Activated naive CD8-positive, alpha-beta T cell treated with anti-CD3 and anti-CD28 coated beads for 36 hours (primary cell): ENCODE results near the gene ITGA2. TPM values are rescaled to one million over a fixed set of nuclear protein-coding genes. Genes with fewer than 3 reads are reported as not detected.

Source experiments
- DNase-seq: peaks from one replicate; pipeline ENCODE4 v3.0.0; 2021
- H3K27ac Mint-ChIP-seq: one replicate; pipeline ENCODE4 v1.8.0; 2022; ENCODE audit warnings: mild to moderate bottlenecking, moderate library complexity, mixed read lengths
- H3K27me3 Mint-ChIP-seq: one replicate; pipeline ENCODE4 v1.8.0; 2022; ENCODE audit warnings: mild to moderate bottlenecking, mixed read lengths
- H3K36me3 Mint-ChIP-seq: one replicate; pipeline ENCODE4 v1.8.0; 2021; ENCODE audit warnings: mild to moderate bottlenecking, mixed read lengths
- H3K4me1 Mint-ChIP-seq: one replicate; pipeline ENCODE4 v1.8.0; 2021; ENCODE audit warnings: mixed read lengths
- H3K4me3 Mint-ChIP-seq: one replicate; pipeline ENCODE4 v1.8.0; 2022; ENCODE audit warnings: mild to moderate bottlenecking, moderate library complexity, mixed read lengths
- H3K9me3 Mint-ChIP-seq: one replicate; pipeline ENCODE4 v1.8.0; 2022; ENCODE audit warnings: mixed read lengths
- total RNA-seq, 2 experiments: library from RNA; stranded (reverse); gene quantifications; one replicate each; pipeline ENCODE4 v1.2.3, GENCODE V29; 2021

ITGA2 gene
- total RNA-seq, 2 experiments from 2014 or later, result 1.7 to 2.0 TPM

DNA sequence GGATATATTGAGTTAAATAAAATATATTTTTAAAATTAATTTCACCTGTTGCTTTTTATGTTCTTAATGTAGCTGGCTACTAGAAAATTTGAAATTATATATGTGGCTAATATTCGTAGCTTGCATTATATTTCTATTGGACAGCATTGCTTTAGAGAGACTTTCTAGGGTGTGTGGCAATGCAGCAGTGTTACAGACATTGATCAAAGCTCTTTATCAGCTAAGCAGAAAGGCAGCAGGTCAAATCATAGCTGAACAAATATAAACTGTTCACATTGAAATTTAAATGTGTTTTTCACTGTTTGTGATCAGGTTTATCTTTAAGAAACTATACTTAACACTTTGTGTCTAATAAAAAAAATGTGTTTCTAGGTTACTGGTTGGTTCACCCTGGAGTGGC is 52.6 kb downstream of the ITGA2 start:
- Mint-ChIP-seq H3K4me3 (no peak overlapping the region), H3K27ac (no peak overlapping the region), H3K36me3 (peaks cover 2% of the 10 kb centered on the region), H3K4me1 (peaks cover 52% of the 10 kb centered on the region), H3K9me3 (no peaks in the 10 kb centered on the region), H3K27me3 (peaks cover 9% of the 10 kb centered on the region)
- no peak for DNase-seq

DNA sequence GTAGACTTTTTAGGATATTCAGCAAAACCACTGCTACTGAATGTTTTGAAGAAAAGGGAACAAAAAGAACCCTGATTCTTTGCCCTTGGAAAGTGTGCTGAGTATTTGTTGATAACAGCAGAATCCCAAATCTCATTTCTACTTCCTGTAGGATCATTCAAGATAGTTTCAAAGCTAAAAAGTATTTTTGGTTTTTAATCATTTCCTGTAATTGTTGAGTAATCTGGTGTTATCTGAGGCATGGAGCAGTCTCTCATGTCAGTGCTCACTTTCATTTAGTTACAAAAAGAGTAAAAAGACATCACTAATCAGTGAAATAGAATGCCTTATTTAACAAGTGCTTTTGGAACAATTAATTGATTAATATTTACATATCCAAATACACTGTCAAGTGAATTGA is 56.1 kb downstream of the ITGA2 start:
- no peak for DNase-seq
- peaks cover 3% of the 10 kb centered on the region for H3K27me3 Mint-ChIP-seq
- H3K36me3 Mint-ChIP-seq, result no peaks in the 10 kb centered on the region
- H3K9me3 Mint-ChIP-seq, result no peaks in the 10 kb centered on the region
- H3K4me3 Mint-ChIP-seq, result no peak overlapping the region
- peaks cover 31% of the 10 kb centered on the region for H3K4me1 Mint-ChIP-seq
- no peak overlapping the region for H3K27ac Mint-ChIP-seq

DNA sequence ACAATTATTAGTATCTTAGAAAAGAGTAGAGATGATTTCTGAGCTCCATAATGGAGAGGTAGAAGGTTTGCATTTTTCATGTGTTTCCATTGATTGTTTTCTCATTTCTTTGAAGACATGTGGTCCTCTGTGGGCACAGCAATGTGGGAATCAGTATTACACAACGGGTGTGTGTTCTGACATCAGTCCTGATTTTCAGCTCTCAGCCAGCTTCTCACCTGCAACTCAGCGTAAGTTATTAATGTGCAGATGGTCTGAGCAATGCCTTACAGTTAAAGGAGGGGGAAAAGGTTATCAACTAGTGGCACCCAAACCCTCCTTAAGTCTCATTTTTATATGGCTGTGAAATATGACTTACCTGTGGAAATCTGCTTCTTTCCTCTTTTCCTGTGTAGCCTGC is 59.1 kb downstream of the ITGA2 start:
- Mint-ChIP-seq H3K27me3 (peaks cover 3% of the 10 kb centered on the region), H3K36me3 (no peaks in the 10 kb centered on the region)
- DNase-seq, result no peak

DNA sequence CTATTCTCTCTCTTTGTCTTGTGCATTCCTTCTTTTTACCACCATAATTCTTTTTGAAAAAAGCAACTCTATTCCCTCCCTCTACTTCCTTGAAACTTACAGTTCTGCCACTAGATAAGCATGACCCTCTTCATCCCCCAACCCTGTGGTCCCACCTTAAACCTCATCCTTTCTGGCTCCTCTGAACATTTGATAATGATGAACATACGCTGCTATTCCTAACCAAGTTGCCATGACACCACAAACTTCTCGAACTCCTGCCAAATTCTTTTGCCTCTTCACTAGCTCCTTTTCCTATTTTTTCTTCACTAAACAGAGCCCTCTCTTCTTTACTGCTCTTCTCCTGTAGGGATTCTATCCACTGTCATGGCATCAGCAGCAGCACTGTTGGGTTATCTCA is 63.3 kb downstream of the ITGA2 start:
- peaks cover 3% of the 10 kb centered on the region for H3K27me3 Mint-ChIP-seq
- H3K36me3 Mint-ChIP-seq, result no peaks in the 10 kb centered on the region
- no peak overlapping the region for H3K4me3 Mint-ChIP-seq
- no peak for DNase-seq
- H3K4me1 Mint-ChIP-seq, result no peaks in the 10 kb centered on the region
- H3K9me3 Mint-ChIP-seq, result no peaks in the 10 kb centered on the region
- no peak overlapping the region for H3K27ac Mint-ChIP-seq

More for the DNA sequence above, 59.1 kb downstream of the ITGA2 start:
- no peak overlapping the region for H3K27ac Mint-ChIP-seq
- no peak overlapping the region for H3K4me3 Mint-ChIP-seq
- no peaks in the 10 kb centered on the region for H3K9me3 Mint-ChIP-seq
- H3K4me1 Mint-ChIP-seq, result peaks cover 13% of the 10 kb centered on the region

DNA sequence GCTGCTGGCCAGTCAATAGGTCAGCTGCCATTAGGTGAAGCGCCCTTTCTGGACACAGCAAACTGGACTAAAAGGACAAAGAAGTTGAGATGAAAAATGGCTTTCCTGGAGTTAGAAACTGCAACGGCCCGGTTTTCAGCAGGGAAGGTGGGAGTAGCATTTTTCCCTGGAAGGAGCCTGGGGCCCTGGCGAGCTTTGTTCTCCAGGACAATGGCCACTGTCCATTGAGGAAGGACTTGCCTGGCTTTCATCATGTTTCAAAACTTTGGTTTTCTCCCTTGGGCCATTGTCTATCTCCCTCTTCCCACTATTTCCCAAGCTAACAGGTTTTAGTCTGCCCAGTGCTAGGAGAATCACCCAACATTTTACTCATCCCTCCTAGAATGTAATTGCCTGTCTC is 64.2 kb downstream of the ITGA2 start:
- Mint-ChIP-seq H3K9me3 (no peaks in the 10 kb centered on the region), H3K4me3 (no peak overlapping the region), H3K27ac (no peak overlapping the region), H3K4me1 (no peaks in the 10 kb centered on the region), H3K27me3 (peaks cover 3% of the 10 kb centered on the region), H3K36me3 (no peaks in the 10 kb centered on the region)
- no peak for DNase-seq

DNA sequence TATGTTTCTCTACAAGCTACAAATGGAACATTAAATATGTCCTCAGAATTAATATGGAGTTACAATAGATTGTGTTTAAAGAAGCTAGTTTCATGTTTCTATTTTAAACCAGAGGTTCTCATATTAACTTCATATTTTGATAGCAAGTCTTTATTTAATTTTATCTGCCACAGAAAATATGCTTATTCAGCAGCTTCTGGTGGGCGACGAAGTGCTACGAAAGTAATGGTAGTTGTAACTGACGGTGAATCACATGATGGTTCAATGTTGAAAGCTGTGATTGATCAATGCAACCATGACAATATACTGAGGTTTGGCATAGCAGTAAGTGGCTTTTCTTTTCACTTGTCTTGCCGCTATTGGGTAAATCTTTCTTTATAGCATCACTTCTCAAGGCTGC is 66.2 kb downstream of the ITGA2 start:
- H3K4me1 Mint-ChIP-seq, result no peaks in the 10 kb centered on the region
- H3K27me3 Mint-ChIP-seq, result peaks cover 9% of the 10 kb centered on the region
- no peaks in the 10 kb centered on the region for H3K9me3 Mint-ChIP-seq
- no peak for DNase-seq
- H3K36me3 Mint-ChIP-seq, result no peaks in the 10 kb centered on the region
- no peak overlapping the region for H3K27ac Mint-ChIP-seq
- H3K4me3 Mint-ChIP-seq, result no peak overlapping the region

DNA sequence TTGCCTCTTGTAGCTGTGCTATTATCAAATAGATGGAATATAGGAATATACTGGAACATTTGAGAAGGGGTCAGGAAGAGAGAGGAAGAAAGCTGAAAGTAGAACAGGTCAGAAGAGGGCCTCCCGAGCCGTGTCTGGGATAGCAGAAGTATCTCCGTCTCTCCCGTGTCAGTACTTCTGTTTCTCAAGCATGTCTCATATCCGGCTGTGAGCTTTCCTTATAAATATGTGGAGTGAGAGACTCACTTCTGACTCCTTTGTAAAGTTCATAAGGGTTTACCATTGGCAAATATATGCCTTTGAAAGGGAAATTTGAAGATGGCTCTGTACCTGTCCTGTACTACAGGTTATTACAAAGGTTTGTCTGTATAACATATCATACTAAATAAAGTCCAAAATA is 70.1 kb downstream of the ITGA2 start:
- no peaks in the 10 kb centered on the region for H3K4me1 Mint-ChIP-seq
- no peaks in the 10 kb centered on the region for H3K36me3 Mint-ChIP-seq
- no peak overlapping the region for H3K4me3 Mint-ChIP-seq
- peaks cover 20% of the 10 kb centered on the region for H3K27me3 Mint-ChIP-seq
- no peak overlapping the region for H3K27ac Mint-ChIP-seq
- no peaks in the 10 kb centered on the region for H3K9me3 Mint-ChIP-seq
- no peak for DNase-seq

DNA sequence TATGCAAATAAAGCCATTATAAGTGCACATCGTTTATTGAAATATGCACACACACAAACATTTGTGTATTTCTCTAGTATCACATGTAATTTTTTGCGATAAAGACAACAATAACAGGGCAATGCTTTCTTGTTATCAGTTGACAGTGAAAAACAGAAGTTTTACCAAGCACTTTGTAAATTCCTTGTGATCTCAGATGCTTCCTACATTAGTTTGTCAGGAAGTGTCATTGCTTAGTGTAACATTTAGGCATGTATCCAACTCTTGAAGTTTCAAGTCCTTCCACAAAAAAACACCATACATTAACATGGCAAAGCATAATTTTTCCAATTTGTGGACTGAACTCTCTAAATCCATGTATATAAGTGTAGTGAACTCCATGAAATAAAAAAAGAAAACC is 74.0 kb downstream of the ITGA2 start:
- Mint-ChIP-seq H3K4me1 (peaks cover 5% of the 10 kb centered on the region), H3K27me3 (peaks cover 28% of the 10 kb centered on the region), H3K27ac (no peak overlapping the region), H3K9me3 (no peaks in the 10 kb centered on the region), H3K4me3 (no peak overlapping the region), H3K36me3 (no peaks in the 10 kb centered on the region)
- DNase-seq, result no peak

DNA sequence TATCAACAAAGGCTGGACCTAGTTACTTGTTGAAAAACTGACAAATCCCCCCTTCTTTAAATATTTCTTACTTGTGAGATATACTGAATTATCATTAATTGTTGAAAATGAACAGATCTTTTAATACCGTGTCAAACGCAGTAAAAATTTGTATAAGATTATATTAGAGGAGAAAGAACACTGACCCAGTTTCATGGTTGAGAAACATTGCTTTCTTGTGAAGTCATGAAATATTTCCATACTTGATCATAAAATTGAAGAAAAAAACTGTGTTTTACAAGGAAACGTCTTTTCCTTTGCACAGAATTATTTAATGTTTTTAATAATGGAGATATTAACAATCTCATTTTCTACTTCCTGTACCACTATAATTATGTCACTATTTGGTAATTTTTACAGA is 74.6 kb downstream of the ITGA2 start:
- no peak for DNase-seq
- Mint-ChIP-seq H3K27ac (no peak overlapping the region), H3K27me3 (peaks cover 26% of the 10 kb centered on the region), H3K9me3 (no peaks in the 10 kb centered on the region), H3K4me3 (no peak overlapping the region), H3K36me3 (no peaks in the 10 kb centered on the region), H3K4me1 (peaks cover 5% of the 10 kb centered on the region)

DNA sequence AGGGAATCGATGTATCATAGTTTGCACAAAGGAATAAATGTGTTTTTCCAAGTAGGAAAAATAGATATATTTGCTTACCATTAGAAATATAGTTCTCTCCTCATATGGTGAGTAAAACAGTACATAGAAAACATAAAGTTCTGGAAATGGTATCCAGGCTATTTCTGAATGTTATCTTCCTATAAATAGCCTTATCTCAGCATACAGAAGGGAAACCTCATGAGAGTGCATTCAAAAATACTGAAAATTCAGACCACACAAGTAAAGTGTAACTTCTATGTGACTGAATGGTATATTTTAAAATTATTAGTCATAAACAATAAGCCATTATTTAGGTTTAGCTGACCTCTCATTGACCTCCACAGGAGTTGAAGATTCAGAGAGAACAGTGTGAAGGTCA is 76.9 kb downstream of the ITGA2 start:
- Mint-ChIP-seq H3K27ac (no peak overlapping the region), H3K36me3 (no peaks in the 10 kb centered on the region), H3K4me1 (peaks cover 18% of the 10 kb centered on the region), H3K4me3 (no peak overlapping the region), H3K27me3 (peaks cover 19% of the 10 kb centered on the region), H3K9me3 (no peaks in the 10 kb centered on the region)
- no peak for DNase-seq

DNA sequence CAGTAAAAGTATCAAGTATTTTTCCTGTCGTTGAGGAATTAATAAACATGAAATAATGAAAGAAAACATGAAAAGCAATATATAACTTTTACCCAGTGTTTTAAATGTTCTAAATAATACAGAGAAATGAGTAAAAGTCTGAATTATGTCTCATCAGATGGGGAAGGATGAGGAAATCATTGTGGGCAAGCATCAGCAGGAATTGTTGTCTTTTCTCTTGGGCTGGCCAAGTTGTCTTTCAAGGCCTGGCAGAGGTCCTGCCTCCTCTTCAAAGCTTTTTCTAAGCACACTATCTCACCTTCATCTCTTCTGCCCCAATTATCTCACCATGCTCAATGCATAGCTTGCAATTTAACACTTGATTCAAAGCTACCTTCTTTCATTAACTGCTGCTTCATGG is 78.5 kb downstream of the ITGA2 start:
- H3K36me3 Mint-ChIP-seq, result no peaks in the 10 kb centered on the region
- H3K9me3 Mint-ChIP-seq, result no peaks in the 10 kb centered on the region
- peaks cover 11% of the 10 kb centered on the region for H3K27me3 Mint-ChIP-seq
- no peak for DNase-seq
- H3K4me1 Mint-ChIP-seq, result peaks cover 19% of the 10 kb centered on the region
- H3K27ac Mint-ChIP-seq, result no peak overlapping the region
- H3K4me3 Mint-ChIP-seq, result no peak overlapping the region

DNA sequence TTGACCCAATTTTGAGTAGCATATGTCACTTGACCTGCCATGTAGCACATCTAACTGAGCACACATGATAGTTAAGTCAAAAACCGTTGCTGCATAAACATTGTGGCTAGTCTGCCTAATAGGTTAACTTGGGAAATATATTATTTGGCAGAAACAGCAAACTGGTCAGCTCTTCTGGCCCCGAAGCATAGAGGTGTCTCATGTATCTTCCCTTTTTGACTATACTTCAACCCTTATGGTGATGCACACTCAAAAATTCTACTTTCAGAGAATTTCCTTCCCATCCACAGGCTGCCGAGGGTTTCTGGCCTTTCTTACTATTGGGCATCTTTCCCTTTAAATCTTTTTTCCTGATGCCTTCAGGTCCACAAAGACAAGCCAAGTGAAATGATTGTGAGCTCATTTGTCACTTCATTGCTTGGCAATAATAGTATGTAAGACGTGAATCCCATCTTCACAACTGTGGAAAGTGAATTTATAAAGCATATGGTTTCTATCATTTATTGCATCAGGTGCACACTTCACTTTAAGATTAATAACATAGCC is 79.2 kb downstream of the ITGA2 start:
- H3K27me3 Mint-ChIP-seq, result peaks cover 15% of the 10 kb centered on the region
- no peaks in the 10 kb centered on the region for H3K36me3 Mint-ChIP-seq
- peaks cover 19% of the 10 kb centered on the region for H3K4me1 Mint-ChIP-seq
- H3K27ac Mint-ChIP-seq, result no peak overlapping the region
- H3K9me3 Mint-ChIP-seq, result no peaks in the 10 kb centered on the region
- no peak for DNase-seq
- H3K4me3 Mint-ChIP-seq, result no peak overlapping the region

DNA sequence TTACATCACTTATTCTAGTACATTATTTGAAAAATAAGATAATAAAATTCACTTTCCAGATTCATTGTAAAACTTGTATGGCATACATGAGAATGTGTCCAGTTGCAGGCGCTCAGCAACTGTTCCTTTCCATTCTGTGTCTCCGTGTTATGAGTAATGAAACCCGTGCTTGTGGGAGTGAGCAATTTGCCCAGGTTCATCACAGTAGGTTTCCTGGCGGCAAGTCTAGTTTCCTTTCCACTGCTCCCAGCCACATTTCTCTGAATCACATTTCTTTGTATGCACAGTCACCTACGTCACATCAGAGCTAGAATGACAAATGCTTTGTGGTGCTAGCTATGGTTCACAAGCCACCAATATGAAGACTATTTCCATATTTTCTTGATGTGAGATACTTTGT is 80.5 kb downstream of the ITGA2 start:
- DNase-seq, result peak; percentile 70
- Mint-ChIP-seq H3K9me3 (no peaks in the 10 kb centered on the region), H3K27ac (peak overlapping the region; percentile 75), H3K27me3 (peaks cover 15% of the 10 kb centered on the region), H3K4me1 (peaks cover 19% of the 10 kb centered on the region), H3K36me3 (no peaks in the 10 kb centered on the region), H3K4me3 (no peak overlapping the region)

DNA sequence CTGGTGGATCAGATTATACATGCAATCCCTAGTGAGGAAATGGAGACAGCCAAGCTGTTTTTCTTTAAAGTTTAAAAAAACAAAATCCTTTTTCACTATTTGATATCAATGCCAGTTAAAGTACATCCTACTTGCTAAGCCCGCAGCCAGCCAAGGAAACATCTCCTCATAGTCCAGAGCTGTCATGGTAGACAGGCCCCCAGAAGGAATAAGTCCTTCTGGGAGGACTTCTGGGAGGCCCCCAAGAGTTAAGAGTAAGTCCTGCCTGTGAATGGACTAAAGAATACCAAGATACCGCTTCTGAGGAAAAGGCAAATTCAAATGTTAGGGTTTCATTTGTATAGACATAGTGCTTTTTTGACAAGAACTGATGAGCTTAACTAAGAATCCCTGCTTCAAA is 82.1 kb downstream of the ITGA2 start:
- Mint-ChIP-seq H3K27ac (no peak overlapping the region), H3K36me3 (no peaks in the 10 kb centered on the region), H3K9me3 (no peaks in the 10 kb centered on the region), H3K27me3 (peaks cover 12% of the 10 kb centered on the region), H3K4me3 (no peak overlapping the region), H3K4me1 (peaks cover 17% of the 10 kb centered on the region)
- no peak for DNase-seq

DNA sequence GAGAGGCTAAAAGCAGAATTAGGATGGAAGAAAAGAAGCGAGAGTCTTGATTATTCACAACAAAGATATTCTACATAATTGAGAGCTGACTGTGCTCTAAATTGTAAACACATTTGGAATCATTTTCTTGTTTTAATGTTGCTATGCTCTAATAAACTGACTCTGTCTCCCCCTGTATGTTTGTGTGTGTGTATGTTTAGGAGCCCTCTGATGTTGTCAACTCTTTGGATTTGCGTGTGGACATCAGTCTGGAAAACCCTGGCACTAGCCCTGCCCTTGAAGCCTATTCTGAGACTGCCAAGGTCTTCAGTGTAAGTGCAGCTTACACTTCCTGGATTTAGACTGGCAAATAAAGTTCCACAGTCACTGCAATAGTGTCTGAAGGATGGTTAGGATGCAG is 82.6 kb downstream of the ITGA2 start:
- H3K36me3 Mint-ChIP-seq, result no peaks in the 10 kb centered on the region
- no peak overlapping the region for H3K4me3 Mint-ChIP-seq
- H3K4me1 Mint-ChIP-seq, result peaks cover 17% of the 10 kb centered on the region
- H3K27ac Mint-ChIP-seq, result no peak overlapping the region
- H3K27me3 Mint-ChIP-seq, result peaks cover 14% of the 10 kb centered on the region
- H3K9me3 Mint-ChIP-seq, result no peaks in the 10 kb centered on the region
- DNase-seq, result no peak

DNA sequence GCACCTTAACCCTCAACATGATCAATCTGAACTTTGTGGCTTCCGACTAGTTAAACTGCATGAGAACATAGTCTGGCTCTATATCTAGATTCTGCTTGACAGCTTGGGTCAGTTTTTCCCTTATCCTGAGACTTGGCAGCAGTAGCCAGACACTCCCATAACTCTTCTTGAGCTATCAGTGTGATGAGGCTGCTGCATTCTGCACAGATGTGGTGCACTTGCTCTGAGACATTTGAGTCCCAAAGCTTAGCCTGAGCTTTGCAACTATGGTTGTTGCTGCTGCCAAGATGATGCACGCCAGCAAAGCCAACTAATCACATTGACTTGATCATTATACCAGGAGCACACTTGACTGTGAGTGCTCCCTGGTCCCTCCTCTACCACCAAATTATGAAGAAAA is 84.2 kb downstream of the ITGA2 start:
- peaks cover 20% of the 10 kb centered on the region for H3K27me3 Mint-ChIP-seq
- no peak for DNase-seq
- H3K27ac Mint-ChIP-seq, result no peak overlapping the region
- H3K4me3 Mint-ChIP-seq, result no peak overlapping the region
- H3K9me3 Mint-ChIP-seq, result no peaks in the 10 kb centered on the region
- peaks cover 15% of the 10 kb centered on the region for H3K4me1 Mint-ChIP-seq
- peaks cover 4% of the 10 kb centered on the region for H3K36me3 Mint-ChIP-seq
